ENCODE results near the gene C17orf78. TPM values are rescaled to one million over a fixed set of nuclear protein-coding genes. Genes with fewer than 3 reads are reported as not detected.

The C17orf78 gene
- total and polyA plus RNA-seq, 12 donors, result not detected

DNA sequence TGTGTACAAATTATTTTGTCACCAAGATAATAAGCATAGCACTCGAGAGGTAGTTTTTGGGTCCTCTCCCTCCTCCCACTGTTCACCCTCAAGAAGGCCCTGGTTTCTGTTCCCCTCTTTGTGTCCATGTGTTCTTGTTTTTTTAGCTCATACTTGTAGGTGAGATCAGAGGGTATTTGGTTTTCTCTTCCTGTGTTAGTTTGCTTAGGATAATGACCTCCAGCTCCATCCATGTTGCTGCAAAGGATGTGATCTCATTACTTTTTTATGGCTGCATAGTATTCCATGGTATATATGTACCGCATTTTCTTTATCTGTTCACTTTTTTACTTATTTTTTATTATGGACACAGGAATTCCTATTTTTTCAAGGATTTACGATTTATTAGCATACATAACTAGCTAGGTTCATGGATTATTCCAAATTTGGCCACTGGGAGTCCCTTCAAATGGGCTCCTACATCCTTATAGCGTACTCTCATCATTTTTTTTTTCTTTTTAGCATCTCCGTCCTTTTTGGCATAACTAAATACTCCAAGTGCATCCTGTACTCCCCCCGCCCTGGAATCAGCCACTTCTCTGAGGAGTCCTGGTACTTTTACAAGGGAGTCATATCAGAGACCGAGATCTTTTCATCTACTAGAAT is 38.2 kb downstream of the C17orf78 start:
- TF ChIP-seq POLR2A (IDR thresholded peaks at IDR 0.05), result no peak
- TF ChIP-seq, protein P1, sequence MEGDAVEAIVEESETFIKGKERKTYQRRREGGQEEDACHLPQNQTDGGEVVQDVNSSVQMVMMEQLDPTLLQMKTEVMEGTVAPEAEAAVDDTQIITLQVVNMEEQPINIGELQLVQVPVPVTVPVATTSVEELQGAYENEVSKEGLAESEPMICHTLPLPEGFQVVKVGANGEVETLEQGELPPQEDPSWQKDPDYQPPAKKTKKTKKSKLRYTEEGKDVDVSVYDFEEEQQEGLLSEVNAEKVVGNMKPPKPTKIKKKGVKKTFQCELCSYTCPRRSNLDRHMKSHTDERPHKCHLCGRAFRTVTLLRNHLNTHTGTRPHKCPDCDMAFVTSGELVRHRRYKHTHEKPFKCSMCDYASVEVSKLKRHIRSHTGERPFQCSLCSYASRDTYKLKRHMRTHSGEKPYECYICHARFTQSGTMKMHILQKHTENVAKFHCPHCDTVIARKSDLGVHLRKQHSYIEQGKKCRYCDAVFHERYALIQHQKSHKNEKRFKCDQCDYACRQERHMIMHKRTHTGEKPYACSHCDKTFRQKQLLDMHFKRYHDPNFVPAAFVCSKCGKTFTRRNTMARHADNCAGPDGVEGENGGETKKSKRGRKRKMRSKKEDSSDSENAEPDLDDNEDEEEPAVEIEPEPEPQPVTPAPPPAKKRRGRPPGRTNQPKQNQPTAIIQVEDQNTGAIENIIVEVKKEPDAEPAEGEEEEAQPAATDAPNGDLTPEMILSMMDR (IDR thresholded peaks at IDR 0.05), result no peak
- Histone ChIP-seq H3K9me3 (replicated peaks in 1 of 3) (no peaks in the 10 kb centered on the region), H3K4me3 (no peak overlapping the region), H3K4me1 (replicated peaks in 1 of 2) (no peaks in the 10 kb centered on the region), H3K27ac (no peak overlapping the region), H3K36me3 (replicated peaks in 1 of 2) (peaks cover 0 to 38% of the 10 kb centered on the region in 2 donors), H3K27me3 (no peaks in the 10 kb centered on the region)
- 91 to 97% (median 94%) methylated on average over 7 of the region's 7 CpGs for WGBS, 4 donors
- DNase-seq, result no peak
- intact Hi-C loops (cut with DNase I), result no loop called here

DNA sequence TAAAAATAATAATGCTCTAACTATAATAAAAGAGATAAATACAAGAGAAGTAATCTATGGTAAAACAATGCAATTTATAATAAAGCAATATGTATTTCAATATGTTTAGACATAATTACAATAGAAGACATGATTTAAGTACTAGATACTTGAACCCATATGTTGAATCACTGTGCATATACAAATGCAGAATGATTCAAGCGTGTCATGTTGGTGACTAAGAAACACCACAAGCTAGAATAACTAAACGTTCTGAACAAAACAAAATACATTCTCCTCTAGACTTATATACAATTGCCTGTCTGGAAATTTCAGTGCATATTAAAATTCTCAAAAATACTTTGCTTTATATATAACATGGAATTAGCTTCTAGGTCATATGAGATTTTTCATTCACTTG is 42.1 kb downstream of the C17orf78 start:
- Histone ChIP-seq H3K9me3 (replicated peaks in 1 of 3) (no peaks in the 10 kb centered on the region), H3K4me1 (replicated peaks in 1 of 2) (no peaks in the 10 kb centered on the region), H3K27ac (no peak overlapping the region), H3K4me3 (no peak overlapping the region), H3K36me3 (replicated peaks in 1 of 2) (peaks cover 0 to 31% of the 10 kb centered on the region in 2 donors), H3K27me3 (no peaks in the 10 kb centered on the region)
- DNase-seq, result no peak
- 82 to 91% (median 87%) methylated on average over 2 of the region's 2 CpGs for WGBS, 4 donors
- intact Hi-C loops (cut with DNase I), result no loop called here
- TF ChIP-seq, protein P1 (IDR thresholded peaks at IDR 0.05), result no peak
- no peak for TF ChIP-seq POLR2A (IDR thresholded peaks at IDR 0.05)

DNA sequence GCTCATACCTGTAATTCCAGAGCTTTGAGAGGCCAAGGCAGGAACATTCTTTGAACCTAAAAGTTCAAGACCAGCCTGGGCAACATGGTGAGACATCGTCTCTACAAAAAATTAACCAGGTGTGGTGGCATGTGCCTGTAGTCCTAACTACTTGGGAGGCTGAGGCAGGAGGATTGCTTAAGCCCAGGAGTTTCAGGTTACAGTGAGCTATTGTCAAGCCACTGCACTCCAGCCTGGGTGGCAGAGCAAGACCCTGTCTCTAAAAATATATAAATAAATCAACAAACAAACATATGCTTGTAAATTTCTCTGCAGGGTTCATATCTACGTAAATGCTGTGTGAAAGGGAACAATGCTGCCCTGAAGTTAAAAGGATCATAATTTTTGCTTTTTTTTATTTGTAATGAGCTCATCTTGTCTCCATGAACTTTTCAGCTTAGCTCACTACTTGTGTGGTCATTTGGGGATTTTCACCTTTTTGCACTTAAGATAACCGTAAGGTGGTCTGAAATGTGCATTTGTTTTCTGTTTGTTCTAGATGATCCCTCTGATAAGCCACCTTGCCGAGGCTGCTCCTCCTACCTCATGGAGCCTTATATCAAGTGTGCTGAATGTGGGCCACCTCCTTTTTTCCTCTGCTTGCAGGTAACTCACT is 47.3 kb downstream of the C17orf78 start:
- TF ChIP-seq, protein P1 (IDR thresholded peaks at IDR 0.05), result no peak
- no peak for TF ChIP-seq POLR2A (IDR thresholded peaks at IDR 0.05)

DNA sequence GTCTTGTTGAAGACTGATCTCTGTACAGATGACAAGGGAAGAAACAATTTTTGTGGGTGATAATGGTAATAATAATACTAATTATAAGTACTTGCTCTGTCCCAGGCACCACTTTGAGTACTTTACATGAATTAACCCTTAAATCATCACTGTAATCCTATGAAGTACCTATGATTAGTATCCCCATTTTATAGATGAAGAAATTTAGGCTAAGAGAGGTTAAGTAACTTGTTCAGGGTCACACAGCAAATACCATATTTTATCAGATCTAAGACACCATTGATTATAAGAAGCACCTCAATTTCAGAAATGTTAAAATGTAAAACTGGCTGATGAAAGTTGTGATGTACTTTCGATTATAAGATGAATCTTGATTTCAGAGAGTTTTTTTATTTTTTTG is 49.5 kb downstream of the C17orf78 start:
- 88 to 100% (median 96%) methylated on average over 1 of the region's 1 CpG for WGBS, 4 donors
- TF ChIP-seq POLR2A (IDR thresholded peaks at IDR 0.05), result no peak
- TF ChIP-seq, protein P1 (IDR thresholded peaks at IDR 0.05), result no peak
- no peak for DNase-seq
- intact Hi-C loops (cut with DNase I), result no loop called here
- Histone ChIP-seq H3K36me3 (replicated peaks in 1 of 2) (peaks cover 0 to 44% of the 10 kb centered on the region in 2 donors), H3K27ac (no peak overlapping the region), H3K27me3 (no peaks in the 10 kb centered on the region), H3K4me3 (no peak overlapping the region), H3K4me1 (replicated peaks in 1 of 2) (no peaks in the 10 kb centered on the region), H3K9me3 (replicated peaks in 1 of 3) (no peaks in the 10 kb centered on the region)

More for the DNA sequence above, 47.3 kb downstream of the C17orf78 start:
- Histone ChIP-seq H3K4me1 (replicated peaks in 1 of 2) (no peaks in the 10 kb centered on the region), H3K4me3 (no peak overlapping the region), H3K27me3 (no peaks in the 10 kb centered on the region), H3K9me3 (replicated peaks in 1 of 3) (no peaks in the 10 kb centered on the region), H3K36me3 (replicated peaks in 1 of 2) (peaks cover 0 to 39% of the 10 kb centered on the region in 2 donors), H3K27ac (no peak overlapping the region)
- DNase-seq, result no peak
- intact Hi-C loops (cut with DNase I), result no loop called here
- 72 to 85% (median 83%) methylated on average over 4 of the region's 4 CpGs for WGBS, 4 donors
